GM18519 (cell line): Measurements from ENCODE around the gene IMMT.
"Not testable (repeated sequence)": the region's sequence is repeated elsewhere in the genome, so short reads cannot be mapped to it uniquely, and the experiment has no call there.

Source experiments
- ATAC-seq: cut with Tn5 transposase; IDR thresholded peaks from one replicate; pipeline ENCODE4 v1.9.1; 2021; ENCODE audit warnings: mild to moderate bottlenecking, moderate library complexity; ENCODE audit not compliant: unreplicated experiment, low FRiP score

IMMT gene

GRCh38 chr2:86202336-86202692, 7.1 kb upstream of the IMMT start:
- ATAC-seq: no peak

GRCh38 chr2:86201671-86202335, 6.5 kb upstream of the IMMT start:
- ATAC-seq: no peak

- ATAC-seq: not testable (repeated sequence)
Observed at GRCh38 chr2:86200564-86200963, 5.3 kb upstream of the IMMT start.

- no peak for ATAC-seq
Observed at GRCh38 chr2:86199834-86200177, 4.5 kb upstream of the IMMT start.

- no peak for ATAC-seq
Observed at GRCh38 chr2:86195808-86196387, 636 bp upstream of the IMMT start.

GRCh38 chr2:86194751-86195054, 559 bp downstream of the IMMT start:
- no peak for ATAC-seq

GRCh38 chr2:86193901-86194567, 1.2 kb downstream of the IMMT start:
- ATAC-seq: no peak

GRCh38 chr2:86189782-86190416, 5.4 kb downstream of the IMMT start:
- ATAC-seq: no peak

GRCh38 chr2:86186431-86186830, 8.8 kb downstream of the IMMT start:
- ATAC-seq: no peak

GRCh38 chr2:86185517-86186212, 9.6 kb downstream of the IMMT start:
- ATAC-seq: no peak

- no peak for ATAC-seq
Observed at GRCh38 chr2:86176597-86176996, 18.7 kb downstream of the IMMT start.

GRCh38 chr2:86175828-86176227, 19.4 kb downstream of the IMMT start:
- no peak for ATAC-seq

GRCh38 chr2:86174445-86174844, 20.8 kb downstream of the IMMT start:
- ATAC-seq: no peak

- no peak for ATAC-seq
Observed at GRCh38 chr2:86172610-86173009, 22.7 kb downstream of the IMMT start.

- no peak for ATAC-seq
Observed at GRCh38 chr2:86171295-86171694, 24.0 kb downstream of the IMMT start.

GRCh38 chr2:86170449-86170848, 24.8 kb downstream of the IMMT start:
- no peak for ATAC-seq

GRCh38 chr2:86160156-86160952, 34.9 kb downstream of the IMMT start:
- no peak for ATAC-seq

- ATAC-seq: no peak
Observed at GRCh38 chr2:86158286-86158685, 37.0 kb downstream of the IMMT start.

- ATAC-seq: no peak
Observed at GRCh38 chr2:86157009-86157556, 38.2 kb downstream of the IMMT start.

GRCh38 chr2:86150502-86150901, 44.8 kb downstream of the IMMT start:
- ATAC-seq: no peak
